Left ventricle myocardium superior (tissue), 1 donor: ENCODE results near the gene VKORC1. TPM values are rescaled to one million over a fixed set of nuclear protein-coding genes. Genes with fewer than 3 reads are reported as not detected.

Experiments used
- ATAC-seq: fragments of 200-7000 bp; cut with Tn5 transposase; one replicate; pipeline ENCODE4 v1.9.1; 2020; ENCODE audit warnings: mild to moderate bottlenecking, moderate library complexity
- DNase-seq: peaks from one replicate; pipeline ENCODE4 v3.0.0-alpha.2; 2020
- intact Hi-C: fragments of 100-400 bp; cut with micrococcal nuclease; formaldehyde crosslinking; loops from one replicate; pipeline ENCODE4 v1.11.0; 2022
- total RNA-seq: library from RNA; stranded (reverse); fragmentation: NEBNext Ultra II Directional; extraction: Animal tissue kit (Norgen Biotek cat#: 25700); gene quantifications from one replicate; pipeline ENCODE4 v1.2.1, GENCODE V29; 2021
- donor health status: DM: no; HTN: yes; CAD: no; lungs with severe emphysema.

The VKORC1 gene
- total RNA-seq, 1 donor from 2014 or later, result 39.9 TPM

DNA sequence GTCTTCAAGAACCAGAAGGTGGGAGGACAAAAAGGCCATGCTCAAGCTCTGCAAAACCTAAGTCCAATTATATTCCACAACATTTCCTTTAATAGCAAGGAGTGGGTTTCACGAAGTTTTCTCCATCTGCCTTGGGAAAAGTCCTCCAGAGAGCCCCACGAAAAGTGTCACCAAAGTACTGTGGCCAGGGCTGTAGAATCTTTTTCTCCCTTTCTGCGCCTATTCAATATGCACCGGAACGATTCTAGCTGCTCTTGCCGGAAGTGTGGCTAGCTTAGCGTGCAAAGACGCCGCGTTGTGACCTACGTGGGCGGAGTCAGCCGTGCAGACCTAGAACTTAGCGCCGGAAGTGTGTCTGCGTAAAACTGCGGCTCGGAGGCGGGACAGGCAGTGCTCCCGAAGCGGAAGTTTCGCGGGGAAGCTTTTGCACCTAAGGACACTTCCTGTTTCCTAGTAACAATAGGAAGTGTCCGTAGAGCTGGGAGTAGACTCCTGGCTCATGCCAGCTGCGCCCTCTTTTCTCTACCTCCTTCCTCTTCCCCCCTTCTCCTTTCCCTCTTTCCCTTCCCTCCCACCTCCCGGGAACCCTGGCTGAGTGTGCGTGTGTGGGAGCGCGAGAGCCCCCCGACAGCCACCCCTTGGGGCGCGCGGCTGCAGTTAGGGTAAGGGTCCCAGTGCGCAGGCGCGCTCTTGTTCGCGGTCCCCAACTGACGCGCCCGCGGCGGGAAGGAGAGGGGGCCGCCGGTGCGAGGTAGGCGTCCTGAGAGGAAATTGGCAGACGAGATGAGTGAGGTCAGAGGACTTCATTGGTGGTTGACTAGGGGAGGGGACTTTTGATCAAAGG is 20.4 kb downstream of the VKORC1 start, which contains the start of the genes ZNF646 and ZNF668:
Gene ZNF646 (plus strand): TSS at position 453 of the 844 bp plus-strand sequence. CDS start 1,903 bp downstream, outside the sequence.
Gene ZNF668 (minus strand): TSS at position 271 of the 844 bp plus-strand sequence. CDS start 9,781 bp downstream, outside the sequence.
- DNase-seq (peak; percentile 98), ATAC-seq (peak; percentile 95)
- intact Hi-C loops, result no loop called here

DNA sequence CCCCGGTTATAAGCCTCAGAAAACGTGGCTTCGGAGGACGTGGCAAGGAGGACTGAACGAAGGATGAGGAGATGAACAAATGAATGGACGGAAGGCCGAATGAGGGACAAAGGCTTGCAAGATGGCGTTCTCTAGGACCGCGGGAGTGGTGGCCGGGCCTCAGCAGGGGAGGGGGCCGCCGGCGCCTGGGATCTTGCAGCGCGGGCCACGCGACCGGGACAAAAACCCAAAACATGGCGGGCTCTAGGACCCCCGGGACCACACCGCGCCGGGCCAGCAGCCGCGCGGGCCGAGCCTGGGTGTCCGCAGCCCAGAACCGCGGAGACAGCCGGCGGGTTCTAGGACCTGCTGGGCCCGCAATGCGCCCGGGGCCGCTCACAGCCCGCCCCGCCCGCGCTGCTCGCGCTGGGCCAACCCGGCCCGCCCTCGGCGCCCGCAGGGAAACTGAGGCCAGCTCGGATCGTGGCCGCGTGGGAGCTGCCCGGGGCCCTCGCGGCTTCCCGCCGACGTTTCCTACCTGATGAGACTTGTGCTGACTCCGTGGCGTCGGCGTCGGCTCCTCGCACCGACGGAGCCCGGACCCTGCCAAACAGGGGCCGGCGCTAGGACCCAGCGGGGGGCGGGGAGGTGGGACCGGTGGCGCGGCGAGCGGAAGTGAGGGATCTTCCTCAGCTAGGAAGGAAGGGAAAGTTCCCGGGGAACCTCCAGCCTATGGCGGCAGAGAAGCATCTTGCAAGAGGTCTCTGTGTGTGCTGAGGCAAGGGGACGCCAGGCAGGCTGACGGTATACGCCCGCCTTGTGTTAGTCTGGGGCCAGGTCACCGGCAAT is 21.2 kb downstream of the VKORC1 start:
- peak; percentile 91 for ATAC-seq
- intact Hi-C loops, result no loop called here

DNA sequence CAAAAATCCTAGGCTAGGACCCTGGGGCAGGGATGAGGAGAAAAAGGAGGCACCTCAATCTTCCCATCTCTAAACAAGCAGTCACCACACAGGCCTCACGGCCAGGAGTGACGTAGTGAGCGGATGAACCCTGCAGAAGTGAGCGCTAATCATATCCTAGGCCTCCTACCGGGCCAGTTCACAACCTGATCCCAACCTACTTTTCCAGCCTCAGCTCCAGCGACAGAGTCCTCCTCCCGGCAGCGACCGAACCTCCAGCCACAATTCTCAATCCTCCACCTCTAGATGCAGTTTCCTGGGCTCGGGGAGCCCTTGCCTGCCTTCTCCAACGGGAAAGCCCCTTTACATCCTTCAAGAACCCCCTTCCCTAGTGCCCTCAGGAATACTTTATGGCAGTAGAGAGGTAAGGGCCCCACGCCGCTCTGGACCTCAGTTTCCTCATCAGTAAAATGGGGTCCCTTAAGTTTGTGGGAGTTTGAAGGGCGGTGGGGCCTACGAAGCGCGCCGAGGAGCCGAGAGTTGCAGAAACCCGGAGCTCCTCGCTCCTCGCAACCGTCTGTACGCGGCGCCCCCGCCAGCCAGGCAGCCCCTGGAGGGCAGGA is 22.0 kb downstream of the VKORC1 start:
- intact Hi-C loops, result no loop called here
- DNase-seq (no peak), ATAC-seq (no peak)

More for the DNA sequence above, 21.2 kb downstream of the VKORC1 start:
- peak; percentile 94 for DNase-seq

DNA sequence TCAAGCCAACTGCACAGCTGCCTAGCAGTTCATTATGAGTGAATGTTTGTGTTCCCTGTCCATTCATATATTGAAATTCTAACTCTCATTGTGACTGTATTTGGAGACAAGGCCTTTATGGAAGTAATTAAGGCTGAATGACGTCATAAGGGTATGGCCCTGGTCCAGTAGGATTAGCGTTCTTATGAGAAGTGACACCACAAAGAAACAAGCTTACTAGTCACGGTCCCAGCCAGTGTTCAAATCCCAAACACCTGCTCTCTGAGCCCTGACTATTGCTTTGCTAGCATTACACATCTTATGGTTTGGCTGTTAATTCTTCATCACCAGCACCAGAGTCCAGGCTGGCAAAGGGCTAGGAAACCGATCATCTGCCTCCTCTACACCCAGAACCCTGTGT is 22.7 kb downstream of the VKORC1 start:
- ATAC-seq (no peak), DNase-seq (no peak)
- intact Hi-C loops, result no loop called here

DNA sequence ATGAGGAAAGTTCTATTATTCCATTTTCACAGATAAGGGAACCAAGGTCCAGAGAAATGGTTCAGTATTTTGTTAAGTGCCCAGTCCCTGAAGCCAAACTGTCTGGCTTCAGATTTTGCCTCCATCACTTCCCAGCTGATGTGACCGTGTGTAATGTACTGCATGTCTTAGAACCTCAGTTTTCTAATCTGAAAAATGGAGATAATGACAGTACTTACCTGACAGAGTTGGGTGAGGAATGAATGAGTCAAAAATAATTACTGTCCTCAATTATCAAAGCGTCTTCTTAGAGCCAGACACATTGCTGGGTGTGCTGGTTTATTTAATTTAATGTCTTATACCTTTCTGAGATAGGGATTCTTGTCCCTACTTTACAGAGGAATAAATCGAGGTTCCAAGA is 27.3 kb downstream of the VKORC1 start:
- intact Hi-C loops, result no loop called here
- ATAC-seq (no peak), DNase-seq (no peak)

DNA sequence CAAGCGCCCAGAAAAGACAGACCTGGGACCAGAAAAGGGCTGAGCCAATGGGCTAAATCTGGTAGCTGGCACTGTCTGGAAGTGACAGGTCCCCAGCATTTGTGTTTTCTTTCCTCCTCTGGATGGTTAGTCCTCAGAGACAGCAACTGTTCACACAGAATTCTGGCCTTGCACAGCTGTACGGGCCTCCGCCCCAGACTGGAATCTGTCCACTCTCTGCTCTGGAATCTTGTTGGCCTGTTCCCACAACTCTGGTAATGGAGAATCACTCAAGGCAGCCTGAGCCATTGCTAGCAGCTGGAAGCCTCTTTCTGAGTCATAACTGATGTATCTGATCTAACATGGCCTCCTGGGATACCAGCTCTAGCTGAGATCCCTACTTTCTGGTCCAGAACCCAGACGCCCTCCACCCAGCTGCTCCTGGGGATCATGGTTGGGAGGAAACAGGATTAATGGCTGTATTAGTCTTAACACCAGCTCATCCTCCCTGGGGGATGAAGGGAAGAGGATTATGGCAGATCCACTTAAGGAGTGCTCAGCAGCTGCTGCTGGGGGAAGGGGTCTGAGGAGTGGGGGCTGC is 29.6 kb downstream of the VKORC1 start:
- DNase-seq, result peak; percentile 73
- intact Hi-C loops, result no loop called here

DNA sequence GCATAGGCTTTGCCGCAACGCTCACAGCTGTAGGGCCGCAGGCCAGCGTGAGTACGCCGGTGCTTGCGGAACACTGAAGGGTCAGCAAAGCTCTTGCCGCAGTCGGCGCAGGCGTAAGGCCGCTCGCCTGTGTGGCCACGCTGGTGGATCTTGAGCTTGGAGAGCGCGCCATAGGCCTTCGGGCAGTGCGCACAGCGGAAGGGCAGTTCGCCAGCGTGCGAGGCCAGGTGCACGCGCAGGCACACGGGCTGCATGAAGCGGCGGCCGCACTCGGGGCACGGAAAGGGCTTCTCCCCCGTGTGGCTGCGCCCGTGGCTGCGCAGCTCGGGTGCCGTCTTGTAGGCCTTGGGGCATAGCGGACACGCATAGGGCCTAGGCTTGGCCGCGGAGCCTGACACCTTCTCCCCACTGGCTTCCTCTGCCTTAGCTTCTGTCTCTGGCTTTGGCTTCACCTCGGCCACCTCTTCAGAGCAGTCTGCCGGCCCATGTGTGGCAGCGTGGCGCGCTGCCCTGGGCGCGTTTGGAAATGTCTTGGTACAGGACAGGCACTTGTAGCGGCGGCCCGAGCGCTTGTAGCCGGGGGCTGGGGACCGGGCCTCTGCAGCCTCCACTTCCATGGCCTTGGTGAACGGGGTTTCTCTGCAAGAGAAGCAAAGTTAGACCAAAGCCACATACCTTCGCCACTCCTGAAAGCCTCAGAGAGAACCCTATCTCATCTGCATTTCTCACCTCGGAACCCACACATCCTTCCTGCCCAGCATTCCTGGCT is 30.6 kb downstream of the VKORC1 start:
- intact Hi-C loops, result no loop called here
- DNase-seq, result no peak
- ATAC-seq, result no peak

More for the DNA sequence above, 29.6 kb downstream of the VKORC1 start:
- ATAC-seq, result peak; percentile 95

DNA sequence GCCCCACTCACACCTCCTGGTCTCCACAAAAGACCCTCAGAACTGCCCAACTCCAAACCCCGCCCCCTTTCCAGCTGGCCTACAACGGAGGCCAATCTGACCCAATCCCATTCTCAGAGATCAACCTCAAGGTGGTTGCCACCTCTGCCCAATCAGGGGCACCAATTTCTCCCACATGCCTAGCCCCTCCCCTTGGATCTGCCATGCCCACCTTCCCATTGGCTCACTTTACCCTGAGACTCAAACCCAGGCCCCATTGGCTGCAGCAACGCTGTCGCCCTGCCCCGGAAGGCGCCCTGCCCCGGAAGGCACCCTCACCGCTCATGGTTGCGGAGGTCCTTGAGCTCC is 31.1 kb downstream of the VKORC1 start:
- intact Hi-C loops, result no loop called here
- ATAC-seq (no peak), DNase-seq (no peak)

DNA sequence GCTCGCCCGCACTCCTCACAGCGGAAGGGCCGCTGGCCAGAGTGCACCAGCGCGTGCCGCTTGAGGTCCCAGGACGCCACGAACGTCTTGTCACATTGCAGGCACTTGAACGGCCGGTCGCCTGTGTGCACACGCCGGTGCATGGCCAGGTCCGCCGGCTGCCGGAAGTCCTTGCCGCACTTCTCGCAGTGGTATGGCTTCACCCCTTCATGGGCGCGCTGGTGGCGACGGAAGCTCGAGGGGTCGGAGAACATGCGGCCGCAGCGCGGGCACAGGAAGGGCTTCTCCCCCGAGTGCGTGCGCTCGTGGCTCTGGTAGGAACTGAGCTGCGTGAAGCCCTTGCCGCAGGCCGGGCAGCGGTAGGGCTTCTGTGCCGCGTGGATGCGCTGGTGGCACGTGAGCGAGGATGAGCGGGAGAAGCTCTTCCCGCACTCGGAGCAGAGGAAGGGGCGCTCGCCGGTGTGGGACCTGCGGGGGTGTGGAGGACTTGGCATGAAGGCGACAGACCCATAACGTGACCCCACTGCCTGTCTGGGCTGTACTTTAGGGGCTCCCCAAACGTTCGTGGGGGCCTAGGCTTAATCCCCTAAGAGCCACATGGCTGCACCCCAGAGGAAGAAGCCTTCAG is 32.7 kb downstream of the VKORC1 start:
- intact Hi-C loops, result no loop called here
- ATAC-seq (no peak), DNase-seq (no peak)

DNA sequence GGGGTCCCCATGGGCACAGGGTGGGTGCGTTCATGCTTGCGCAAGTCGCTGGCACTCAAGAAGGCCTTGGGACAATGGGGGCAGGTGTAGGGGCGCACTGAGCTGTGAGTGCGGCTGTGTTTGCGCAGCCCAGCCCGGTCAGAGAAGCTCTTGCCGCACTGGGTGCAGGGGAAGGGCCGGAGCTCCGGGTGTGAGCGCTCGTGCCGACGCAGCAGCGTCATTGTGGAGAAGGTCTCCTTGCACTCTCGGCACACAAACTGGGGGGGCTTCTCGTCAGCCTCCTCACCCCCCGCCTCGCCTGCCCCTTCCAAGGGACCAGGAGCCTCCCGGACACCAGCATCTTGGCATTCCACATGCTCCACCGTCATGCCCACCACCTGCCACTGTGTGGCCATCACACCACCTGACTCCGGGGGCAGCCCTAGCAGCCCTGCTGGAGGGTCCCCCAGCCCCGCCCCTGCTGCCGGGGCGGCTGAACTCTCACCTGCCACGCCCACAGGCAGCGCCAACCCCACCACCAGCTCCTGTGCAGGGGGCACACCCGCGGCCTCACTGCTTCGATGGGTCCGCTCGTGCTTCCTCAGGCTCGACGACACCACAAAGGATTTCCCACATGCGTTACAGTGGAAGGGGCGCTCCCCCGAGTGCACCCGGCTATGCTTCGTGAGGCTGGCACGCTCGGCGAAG is 33.3 kb downstream of the VKORC1 start:
- intact Hi-C loops, result no loop called here
- DNase-seq (no peak), ATAC-seq (no peak)

DNA sequence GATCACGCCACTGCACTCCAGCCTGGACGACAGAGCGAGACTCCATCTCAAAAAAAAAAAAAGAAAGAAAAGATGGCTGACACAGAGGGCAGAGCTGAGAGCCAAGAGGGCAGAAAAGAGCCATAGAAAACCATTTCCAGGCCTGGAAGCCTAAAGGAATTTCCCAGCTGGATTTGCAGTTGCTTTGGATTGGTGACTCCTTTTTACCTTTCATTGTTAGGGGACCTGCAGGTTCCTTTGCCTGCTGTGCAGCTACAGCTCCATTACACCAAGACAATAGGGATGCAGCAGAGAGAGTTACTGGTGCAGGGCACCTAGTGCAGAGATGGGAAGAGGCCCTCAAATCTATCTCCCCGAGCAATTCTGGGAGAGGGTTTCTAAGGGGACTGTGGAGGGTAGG is 39.0 kb downstream of the VKORC1 start:
- DNase-seq (no peak), ATAC-seq (no peak)
- intact Hi-C loops, result no loop called here

DNA sequence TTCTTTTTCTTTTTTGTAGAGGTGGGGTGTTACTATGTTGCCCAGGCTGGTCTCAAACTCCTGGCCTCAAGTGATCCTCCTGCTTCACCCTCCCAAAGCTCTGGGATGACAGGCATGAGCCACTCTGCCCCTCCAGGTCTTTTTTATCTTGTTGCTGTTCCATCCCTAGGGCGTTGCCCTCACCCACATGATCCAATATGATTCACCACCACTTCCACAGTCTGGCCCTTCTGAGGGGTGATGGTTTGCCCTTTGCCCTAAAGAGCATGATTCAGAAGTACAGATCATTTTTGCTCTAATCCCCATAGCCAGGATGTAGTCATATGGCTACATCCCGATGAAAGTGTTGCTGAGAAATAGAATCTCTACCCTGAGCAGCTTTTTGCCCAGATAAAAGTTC is 42.5 kb downstream of the VKORC1 start:
- intact Hi-C loops, result no loop called here
- no peak for ATAC-seq
- no peak for DNase-seq

DNA sequence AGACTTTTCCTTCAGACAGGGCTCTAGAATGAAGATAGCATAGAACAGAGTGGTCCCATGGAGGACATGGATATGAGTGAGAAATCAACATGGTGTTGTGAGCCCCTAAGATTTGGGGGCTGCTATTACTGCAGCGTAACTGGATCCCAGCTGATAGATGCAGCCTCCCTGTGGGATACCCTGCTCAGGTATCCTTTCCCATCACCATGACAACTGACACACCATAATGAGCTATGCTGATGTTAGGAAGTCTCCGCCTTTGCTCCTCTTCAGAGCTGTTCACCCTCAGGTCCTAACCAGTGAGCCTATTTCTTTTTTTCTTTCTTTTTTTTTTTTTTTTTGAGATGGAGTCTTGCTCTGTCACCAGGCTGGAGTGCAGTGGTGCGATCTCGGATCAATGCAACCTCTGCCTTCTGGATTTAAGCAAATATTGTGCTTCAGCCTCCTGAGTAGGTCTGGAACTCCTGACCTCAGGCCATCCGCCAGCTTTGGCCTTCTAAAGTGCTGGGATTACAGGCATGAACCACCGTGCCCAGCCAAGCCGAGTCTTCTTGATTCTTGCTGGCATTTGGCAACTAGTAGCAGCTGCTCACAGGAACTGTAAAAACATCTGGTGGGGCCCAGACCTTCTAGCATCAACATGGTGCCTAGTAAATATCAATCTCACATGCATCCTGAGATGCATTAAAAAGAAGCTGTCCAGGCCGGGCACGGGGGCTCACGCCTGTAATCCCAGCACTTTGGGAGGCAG is 44.1 kb downstream of the VKORC1 start:
- intact Hi-C loops, result no loop called here
- DNase-seq, result no peak
- no peak for ATAC-seq

DNA sequence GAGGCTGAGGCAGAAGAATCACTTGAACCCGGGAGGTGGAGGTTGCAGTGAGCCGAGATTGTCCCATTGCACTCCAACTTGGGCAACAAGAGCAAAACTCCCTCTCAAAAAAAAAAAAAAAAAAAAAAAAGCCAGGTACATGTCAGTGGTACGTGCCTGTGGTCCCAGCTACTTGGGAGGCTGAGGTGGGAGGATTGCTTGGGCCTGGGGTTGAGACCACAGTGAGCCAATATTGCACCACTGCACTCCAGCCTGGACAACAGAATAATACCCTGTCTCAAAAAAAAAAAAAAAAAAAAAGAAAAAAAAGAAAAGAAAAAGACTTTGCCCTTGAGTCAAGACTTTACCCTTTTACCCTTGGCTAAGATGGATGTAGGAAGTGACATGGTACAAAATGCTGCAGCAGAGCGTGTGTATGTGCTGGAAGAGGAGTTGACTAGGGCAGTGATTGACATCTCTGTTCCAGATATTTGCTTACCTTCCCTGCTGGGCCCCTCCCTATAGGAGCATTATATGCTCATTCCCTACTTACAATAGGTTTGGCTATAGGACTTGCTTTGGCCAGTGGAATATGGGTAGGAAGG is 50.6 kb downstream of the VKORC1 start:
- DNase-seq (no peak), ATAC-seq (no peak)
- intact Hi-C loops, result no loop called here

DNA sequence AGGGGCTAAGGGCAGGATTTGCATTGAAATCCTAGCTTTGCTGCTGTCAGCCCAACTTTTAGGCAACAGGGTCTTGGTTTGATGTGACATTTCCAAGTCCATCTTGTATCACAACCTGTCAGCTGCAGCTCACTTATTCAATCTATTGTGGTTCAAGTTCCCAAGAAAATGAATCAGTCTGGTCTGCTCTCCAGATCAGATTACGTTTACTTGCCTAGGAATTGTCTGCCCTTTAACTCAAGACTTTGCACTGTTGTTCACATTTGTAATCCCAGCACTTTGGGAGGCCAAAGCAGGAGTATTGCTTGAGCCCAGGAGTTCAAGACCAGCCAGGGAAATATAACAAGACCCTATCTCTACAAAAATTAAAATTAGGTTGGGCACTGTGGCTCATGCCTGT is 51.2 kb downstream of the VKORC1 start:
- no peak for ATAC-seq
- no peak for DNase-seq
- intact Hi-C loops, result no loop called here

DNA sequence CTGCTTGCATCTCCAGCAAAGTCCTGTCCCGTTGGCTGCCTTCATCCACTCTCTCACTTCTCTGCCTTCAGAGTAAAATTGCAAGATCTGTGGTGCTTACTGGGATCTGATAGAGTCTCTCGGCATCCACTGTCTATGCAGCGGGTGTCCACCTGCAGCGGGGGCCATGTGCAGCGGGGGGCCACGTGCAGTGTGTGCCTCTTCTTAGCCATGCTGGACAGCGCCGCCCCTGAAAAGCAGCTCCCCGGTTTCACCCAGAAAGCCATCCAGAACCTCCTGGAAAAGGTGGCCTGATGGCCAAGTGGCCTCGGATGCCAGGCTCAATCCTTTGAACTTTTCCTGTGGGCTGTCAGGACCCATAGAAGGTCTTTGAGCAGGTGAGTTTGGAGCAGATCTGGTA is 51.7 kb downstream of the VKORC1 start:
- intact Hi-C loops, result no loop called here
- no peak for ATAC-seq
- DNase-seq, result no peak
